GM12892 (cell line): Measurements from ENCODE around the gene KRTAP10-6.

Experiments used
- POLR2A ChIP-seq: IDR thresholded peaks from 2 replicates; pipeline ENCODE4 v1.6.1; 2011; ENCODE audit warnings: low read depth, low read length, control low read depth
- POLR2AphosphoS5 ChIP-seq: IDR thresholded peaks from 2 replicates; pipeline ENCODE4 v1.6.1; 2011; ENCODE audit warnings: low read depth, low read length, control low read depth

DNA sequence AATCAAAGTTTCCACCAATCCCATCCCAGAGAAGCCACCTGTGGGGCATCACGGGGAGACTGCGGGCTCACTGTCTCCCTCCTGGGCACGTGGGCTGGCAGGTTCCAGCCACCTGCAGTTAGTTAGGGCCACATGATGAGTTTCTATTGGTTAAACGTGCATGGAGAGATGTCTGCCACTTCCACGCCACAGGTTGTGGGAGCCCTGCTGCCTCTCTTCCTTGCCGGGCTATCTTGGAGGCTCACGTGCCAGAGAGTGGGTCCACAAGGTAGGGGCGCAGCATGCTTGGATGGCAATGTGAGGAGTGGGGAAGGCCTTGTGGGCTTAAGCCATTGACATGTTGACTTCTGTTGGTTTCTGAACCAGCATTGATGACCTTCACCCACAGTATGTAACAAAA, 11.6 kb upstream of the KRTAP10-6 start:
- TF ChIP-seq POLR2AphosphoS5, result no peak
- TF ChIP-seq POLR2A, result no peak
